IMR-90 (cell line): ENCODE measurements around the gene LECT2. TPM values are rescaled to one million over a fixed set of nuclear protein-coding genes. Genes with fewer than 3 reads are reported as not detected.

ENCODE experiments used
- ATAC-seq: fragments of 200-7000 bp; cut with Tn5 transposase; 2 replicates; pipeline ENCODE4 v1.9.1; 2020; ENCODE audit warnings: low read depth, mild to moderate bottlenecking, moderate library complexity
- BruUV-seq: library from RNA; stranded (reverse); fragments of 400-500 nt; replicated peaks from 2 replicates; lab custom pipeline; 2021; lab: Mats Ljungman, UMichigan
- CTCF ChIA-PET: fragments of 300-600 bp; formaldehyde crosslinking; extraction: SDS; loops from one replicate; lab custom pipeline; 2021; ENCODE audit warnings: antibody characterized with exemption; lab: Yijun Ruan, JAX
- POLR2A ChIA-PET: fragments of 300-600 bp; sonication (Branson Sonifier 250); formaldehyde crosslinking; loops from one replicate; lab custom pipeline; 2022; ENCODE audit warnings: antibody characterized with exemption; ENCODE audit not compliant: unreplicated experiment; lab: Charles Lee
- DNase-seq: peaks from one replicate; pipeline ENCODE4 v3.0.0; 2013
- H2AFZ ChIP-seq: replicated peaks from 2 replicates; pipeline ENCODE3; 2013; ENCODE audit warnings: low read length, mild to moderate bottlenecking; ENCODE audit not compliant: poor library complexity
- H2AK5ac ChIP-seq: 2 replicates; pipeline ENCODE4 v1.6.1; 2013; ENCODE audit warnings: low read depth, low read length, inconsistent platforms
- H2AK9ac ChIP-seq: replicated peaks from 2 replicates; pipeline ENCODE3; 2013; ENCODE audit warnings: mild to moderate bottlenecking, low read depth, low read length, moderate library complexity; ENCODE audit not compliant: poor library complexity
- H2BK120ac ChIP-seq: 2 replicates; pipeline ENCODE4 v1.6.1; 2013; ENCODE audit warnings: low read depth, low read length, inconsistent platforms
- H2BK15ac ChIP-seq: 3 replicates; pipeline ENCODE4 v1.6.1; 2013; ENCODE audit warnings: low read depth, low read length, inconsistent platforms
- H2BK20ac ChIP-seq: 2 replicates; pipeline ENCODE4 v1.6.1; 2013; ENCODE audit warnings: low read depth, mild to moderate bottlenecking, inconsistent platforms, low read length, moderate library complexity
- H2BK5ac ChIP-seq: 2 replicates; pipeline ENCODE4 v1.6.1; 2013; ENCODE audit warnings: mild to moderate bottlenecking, low read depth, low read length, inconsistent platforms; ENCODE audit not compliant: poor library complexity, severe bottlenecking
- H3K14ac ChIP-seq: replicated peaks from 2 replicates; pipeline ENCODE4 v1.6.1; 2013; ENCODE audit warnings: low read depth, low read length, inconsistent platforms
- H3K18ac ChIP-seq: 2 replicates; pipeline ENCODE4 v1.6.1; 2013; ENCODE audit warnings: low read depth, low read length, control low read depth
- H3K23ac ChIP-seq: 2 replicates; pipeline ENCODE4 v1.6.1; 2013; ENCODE audit warnings: low read depth, low read length, inconsistent platforms
- H3K27ac ChIP-seq: 2 replicates; pipeline ENCODE4 v1.5.1; 2013; ENCODE audit warnings: mild to moderate bottlenecking, control low read depth, low read length; ENCODE audit not compliant: insufficient read depth
- H3K27me3 ChIP-seq: 2 replicates; pipeline ENCODE4 v1.6.1; 2013; ENCODE audit warnings: low read length; ENCODE audit not compliant: control insufficient read depth, insufficient read depth
- H3K36me3 ChIP-seq: 2 replicates; pipeline ENCODE4 v1.6.1; 2013; ENCODE audit warnings: low read length, mixed read lengths; ENCODE audit not compliant: control insufficient read depth, insufficient read depth
- H3K4ac ChIP-seq: 2 replicates; pipeline ENCODE4 v1.6.1; 2013; ENCODE audit warnings: low read depth, low read length, inconsistent platforms
- H3K4me1 ChIP-seq: 2 replicates; pipeline ENCODE4 v1.6.1; 2013; ENCODE audit warnings: low read length, mixed read lengths; ENCODE audit not compliant: control insufficient read depth, insufficient read depth
- H3K4me2 ChIP-seq: 2 replicates; pipeline ENCODE4 v1.6.1; 2013; ENCODE audit warnings: low read depth, mild to moderate bottlenecking, control low read depth, low read length, moderate library complexity
- H3K4me3 ChIP-seq: 2 replicates; pipeline ENCODE4 v1.5.1; 2013; ENCODE audit warnings: low read depth, mild to moderate bottlenecking, control low read depth, low read length, moderate library complexity; ENCODE audit not compliant: insufficient read depth
- H3K56ac ChIP-seq: 2 replicates; pipeline ENCODE4 v1.6.1; 2013; ENCODE audit warnings: low read length, inconsistent platforms; ENCODE audit not compliant: insufficient read depth; ENCODE audit errors: extremely low read depth
- H3K79me1 ChIP-seq, 2 experiments: 2 replicates each; pipeline ENCODE4 v1.6.1; 2013; ENCODE audit warnings: low read length in 2 of 2, inconsistent platforms in 1 of 2, low read depth in 1 of 2
- H3K9ac ChIP-seq: 2 replicates; pipeline ENCODE4 v1.6.1; 2013; ENCODE audit warnings: low read depth, low read length, control low read depth
- H3K9me1 ChIP-seq: 2 replicates; pipeline ENCODE4 v1.6.1; 2013; ENCODE audit warnings: low read length, inconsistent platforms; ENCODE audit not compliant: insufficient read depth
- H3K9me3 ChIP-seq: 2 replicates; pipeline ENCODE4 v1.6.1; 2013; ENCODE audit warnings: low read length; ENCODE audit not compliant: control insufficient read depth, insufficient read depth
- H4K20me1 ChIP-seq: 2 replicates; pipeline ENCODE4 v1.6.1; 2013; ENCODE audit warnings: low read length, inconsistent platforms; ENCODE audit not compliant: insufficient read depth
- H4K5ac ChIP-seq: 2 replicates; pipeline ENCODE4 v1.6.1; 2013; ENCODE audit warnings: mild to moderate bottlenecking, low read depth, low read length, control low read depth
- H4K8ac ChIP-seq, 2 experiments: 2 replicates each; pipeline ENCODE4 v1.6.1; 2013; ENCODE audit warnings: low read depth in 2 of 2, low read length in 2 of 2, control low read depth in 1 of 2, inconsistent platforms in 1 of 2
- H4K91ac ChIP-seq: 2 replicates; pipeline ENCODE4 v1.6.1; 2013; ENCODE audit warnings: low read depth, low read length, inconsistent platforms; ENCODE audit not compliant: insufficient read depth
- SMC3 ChIP-seq: fragments of 150-350 bp; IDR thresholded peaks from 2 replicates; pipeline ENCODE4 v1.6.1; 2016; ENCODE audit warnings: low read depth, mild to moderate bottlenecking, antibody characterized with exemption, low read length, moderate library complexity
- WGBS, 2 experiments: methylation state at CpG; one replicate each; pipeline versions ENCODE4 v1.1.5 to v1.1.7; 2013; ENCODE audit warnings: missing lambda C conversion rate in 2 of 2; ENCODE audit not compliant: insufficient read length in 1 of 2; ENCODE audit errors: extremely low coverage in 2 of 2; 5-methylcytosine and 5-hydroxymethylcytosine counted together
- dilution Hi-C: fragments of 300-500 bp; cut with HindIII; formaldehyde crosslinking; loops from one replicate; pipeline ENCODE4 v1.14.3; 2018; ENCODE audit warnings: low sequenced_read_pairs; ENCODE audit not compliant: unreplicated experiment
- in situ Hi-C: fragments of 300-500 bp; cut with MboI; formaldehyde crosslinking; loops from 3 replicates; pipeline ENCODE4 v1.14.3; 2019; ENCODE audit warnings: low sequenced_read_pairs, inconsistent platforms, mixed read lengths
- intact Hi-C: fragments of 100-400 bp; cut with micrococcal nuclease; formaldehyde crosslinking; loops from 2 replicates; pipeline ENCODE4 v1.10.0; 2022
- polyA plus RNA-seq, 3 experiments: library from polyadenylated mRNA; depleted of rRNA; stranded (reverse); fragments of >200 nt; gene quantifications; 2 replicates each; pipeline ENCODE4 v1.2.3, GENCODE V29; 2012; ENCODE audit warnings: low replicate concordance in 1 of 3
- total RNA-seq: library from RNA; depleted of rRNA; stranded (reverse); fragments of >200 nt; gene quantifications from 2 replicates; pipeline ENCODE4 v1.2.3, GENCODE V29; 2012

LECT2 gene
- total and polyA plus RNA-seq, 2 of the 4 experiments (the other 2 are of a cell fraction), result not detected

DNA sequence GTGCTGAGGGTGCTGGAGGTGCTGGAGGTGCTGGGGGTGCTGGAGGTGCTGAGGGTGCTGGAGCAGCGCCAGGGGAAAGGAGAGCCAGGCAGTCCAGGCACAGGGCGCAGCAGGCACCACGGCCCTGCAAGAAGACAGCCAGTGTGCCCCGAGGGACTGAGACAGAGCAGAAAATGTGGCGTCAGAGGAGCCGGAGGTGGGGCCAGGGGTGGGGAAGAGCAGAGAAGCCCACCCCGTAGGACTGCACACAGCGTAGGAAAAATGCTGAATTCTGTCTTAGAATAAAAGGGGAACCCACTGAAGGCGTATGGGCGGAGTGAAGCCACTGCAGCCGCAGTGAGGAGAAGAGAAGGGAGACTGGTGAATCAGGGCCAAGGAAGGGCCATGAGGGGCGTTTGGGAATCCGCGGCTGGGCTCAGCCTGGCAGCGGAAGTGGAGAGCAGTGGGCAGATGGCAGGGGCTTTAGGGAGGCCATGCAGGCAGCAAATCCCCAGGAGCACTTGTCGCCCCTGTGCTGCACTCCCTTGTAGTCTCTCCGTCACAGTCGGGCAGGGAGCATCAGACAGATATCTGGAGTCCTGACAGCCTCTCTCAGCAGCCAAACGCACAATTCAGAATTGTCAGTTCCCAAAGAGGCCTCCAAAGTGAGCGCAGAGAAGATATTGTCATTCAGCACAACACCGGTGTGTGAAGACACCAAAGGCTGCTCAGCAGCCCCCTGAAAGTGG, 35.9 kb upstream of the LECT2 start:
- in situ Hi-C loops, result no loop called here
- no TSS peak for BruUV-seq
- CTCF ChIA-PET, result no interaction called here

More for the DNA sequence above, 35.9 kb upstream of the LECT2 start:
- WGBS, 2 experiments, result 89% methylated on average over 12 of the region's 21 CpGs; no CpG with 5 or more reads in 1 of the 2 experiments
- H2AK9ac ChIP-seq, result no peak overlapping the region
- peaks cover 27% of the 10 kb centered on the region for H3K4me1 ChIP-seq
- H2AK5ac ChIP-seq, result peak overlapping the region; percentile 29; the same call in 1 of the 2 replicates
- no peaks in the 10 kb centered on the region for H4K20me1 ChIP-seq
- H2BK20ac ChIP-seq, result no peak overlapping the region
- H3K9ac ChIP-seq, result no peak overlapping the region
- no peak overlapping the region for H3K56ac ChIP-seq
- no peak overlapping the region for H3K27ac ChIP-seq
- no peak overlapping the region for H4K8ac ChIP-seq
- no peak overlapping the region; the same call in 1 of the 2 replicates for H4K91ac ChIP-seq
- POLR2A ChIA-PET, result no interaction called here
- DNase-seq, result no peak
- H3K4me3 ChIP-seq, result no peak overlapping the region
- dilution Hi-C loops (no loop called here), intact Hi-C loops (no loop called here)
- no peak overlapping the region for H3K14ac ChIP-seq
- no peak overlapping the region for H2AFZ ChIP-seq
- no peaks in the 10 kb centered on the region for H3K9me3 ChIP-seq
- no peak overlapping the region for H3K18ac ChIP-seq
- H4K5ac ChIP-seq, result no peak overlapping the region
- no peak for ATAC-seq
- H3K36me3 ChIP-seq, result no peaks in the 10 kb centered on the region
- no peak for TF ChIP-seq SMC3
- H2BK5ac ChIP-seq, result no peak overlapping the region
- H2BK120ac ChIP-seq, result no peak overlapping the region
- peaks cover 12% of the 10 kb centered on the region for H3K9me1 ChIP-seq
- H3K4me2 ChIP-seq, result no peak overlapping the region
- no peak overlapping the region for H3K23ac ChIP-seq
- H3K4ac ChIP-seq, result peak overlapping the region; percentile 24
- H3K79me1 ChIP-seq, result peaks cover 0 to 6% of the 10 kb centered on the region in 2 experiments; a peak in 1 of 4 replicates
- peak overlapping the region; percentile 37; the same call in 1 of the 3 replicates for H2BK15ac ChIP-seq
- no peaks in the 10 kb centered on the region for H3K27me3 ChIP-seq
